Mesodermal cell (in vitro differentiated cells): ENCODE results near the gene C1QL4. TPM values are rescaled to one million over a fixed set of nuclear protein-coding genes. Genes with fewer than 3 reads are reported as not detected.
"Not testable (repeated sequence)": the region's sequence is repeated elsewhere in the genome, so short reads cannot be mapped to it uniquely, and the experiment has no call there.

Experiments used
- H3K27ac ChIP-seq: 2 replicates; pipeline ENCODE4 v1.7.0; 2013; ENCODE audit warnings: mild to moderate bottlenecking, low read depth, low read length, moderate library complexity; ENCODE audit not compliant: severe bottlenecking
- H3K36me3 ChIP-seq: 2 replicates; pipeline ENCODE4 v1.7.1; 2013; ENCODE audit warnings: mild to moderate bottlenecking, low read length, moderate library complexity; ENCODE audit not compliant: control insufficient read depth, insufficient read depth
- H3K4me1 ChIP-seq: one replicate; pipeline ENCODE4 v1.7.1; 2013; ENCODE audit warnings: mild to moderate bottlenecking, low read length; ENCODE audit not compliant: insufficient read depth, control insufficient read depth, poor library complexity, severe bottlenecking
- H3K4me3 ChIP-seq: 2 replicates; pipeline ENCODE4 v1.7.0; 2013; ENCODE audit warnings: low read length, control low read depth, mild to moderate bottlenecking; ENCODE audit not compliant: insufficient read depth, poor library complexity, severe bottlenecking; ENCODE audit errors: extremely low read depth
- H3K9me3 ChIP-seq: 2 replicates; pipeline ENCODE4 v1.7.1; 2013; ENCODE audit warnings: mild to moderate bottlenecking, low read length, moderate library complexity; ENCODE audit not compliant: control insufficient read depth
- WGBS, 2 experiments: methylation state at CpG; one replicate each; pipeline ENCODE4 v1.1.5; 2013; ENCODE audit warnings: missing lambda C conversion rate in 2 of 2; ENCODE audit not compliant: insufficient coverage in 2 of 2; 5-methylcytosine and 5-hydroxymethylcytosine counted together
- polyA plus RNA-seq, 2 experiments: library from polyadenylated mRNA; stranded (reverse); fragments of 50-300 nt; gene quantifications; one replicate each; pipeline ENCODE4 v1.2.3, GENCODE V29; 2013

C1QL4 gene
- 6.8 TPM for polyA plus RNA-seq (2013, experiment 1 of 2)
- polyA plus RNA-seq (2013, experiment 2 of 2): 3.4 TPM

DNA sequence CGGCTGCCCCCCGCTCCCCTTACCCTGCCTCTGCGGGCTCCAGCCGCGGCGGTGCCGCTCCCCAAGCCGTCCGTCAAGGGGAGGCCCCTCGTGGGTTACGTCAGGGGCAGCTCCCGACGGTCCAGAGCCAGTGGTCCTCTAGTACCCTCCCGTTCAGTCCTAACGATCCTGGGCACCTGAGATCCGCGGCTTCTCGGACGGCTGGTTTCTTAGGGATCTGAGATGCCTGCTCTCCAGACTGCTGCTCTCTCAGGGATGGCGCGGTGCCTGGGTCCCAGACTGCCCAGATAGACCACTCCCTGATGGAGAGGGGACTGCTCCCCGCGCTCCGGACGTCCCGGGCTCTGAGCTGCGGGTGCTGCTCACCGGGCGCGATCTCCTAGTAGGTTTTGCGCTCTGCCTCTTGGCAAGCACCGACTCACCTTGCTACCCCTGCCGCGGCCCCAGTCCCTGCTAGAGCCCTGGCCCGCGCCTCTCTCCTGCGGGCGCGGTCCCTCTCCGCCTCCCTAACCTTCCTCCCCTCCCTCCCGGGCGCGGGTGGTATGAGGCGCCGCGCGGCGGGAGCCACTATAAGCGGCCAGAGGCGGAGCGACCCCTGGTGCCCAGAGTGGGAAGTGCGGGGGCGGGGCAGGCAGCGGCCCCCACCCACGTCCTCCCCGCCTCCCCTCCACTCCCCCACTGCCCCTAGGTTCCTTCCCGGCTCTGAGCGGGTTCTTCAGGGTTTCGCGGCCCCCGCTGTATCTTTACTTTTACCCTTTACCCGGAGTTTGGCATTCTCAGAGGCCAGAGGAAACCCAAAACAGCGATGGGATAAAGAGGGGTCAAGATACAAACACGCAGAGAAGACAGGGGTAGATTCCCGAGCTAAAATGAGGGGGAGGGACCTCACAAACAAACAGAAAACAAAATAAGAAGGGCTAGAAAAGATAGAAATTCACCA lies at the start of gene C1QL4:
C1QL4 (minus strand) TSS at position 544 of the 940 bp plus-strand sequence. CDS start 711 bp downstream, outside the sequence.
- H3K4me1 ChIP-seq: no peaks in the 10 kb centered on the region
- peak within 1 kb of the TSS; percentile 25 for H3K4me3 ChIP-seq
- H3K9me3 ChIP-seq: no peaks in the 10 kb centered on the region
- H3K36me3 ChIP-seq: peaks cover 7% of the 10 kb centered on the region
- H3K27ac ChIP-seq: no peak within 1 kb of the TSS
- 4% methylated on average over 26 to 36 of the region's 65 CpGs for WGBS, 2 experiments

DNA sequence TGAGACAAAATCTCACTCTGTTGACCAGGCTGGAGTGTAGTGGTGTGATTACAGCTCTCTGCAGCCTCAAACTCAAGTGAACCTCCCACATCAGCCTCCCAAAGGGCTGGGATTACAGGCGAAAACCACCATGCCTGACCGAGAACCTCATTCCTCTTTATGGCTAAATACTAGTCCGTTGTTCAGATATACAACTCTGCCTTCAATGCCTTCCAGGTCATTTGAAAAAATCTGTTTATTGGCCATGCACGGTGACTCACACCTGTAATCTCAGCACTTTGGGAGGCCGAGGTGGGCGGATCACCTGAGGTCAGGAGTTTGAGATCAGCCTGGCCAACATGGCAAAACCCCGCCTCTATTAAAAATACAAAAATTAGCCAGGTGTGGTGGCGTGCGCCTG lies 43.2 kb upstream of the C1QL4 start:
- not testable (repeated sequence) for H3K36me3 ChIP-seq, H3K4me3 ChIP-seq, H3K27ac ChIP-seq, H3K4me1 ChIP-seq, H3K9me3 ChIP-seq
- WGBS, 2 experiments: 91 to 94% methylated on average over 6 of the region's 9 CpGs

DNA sequence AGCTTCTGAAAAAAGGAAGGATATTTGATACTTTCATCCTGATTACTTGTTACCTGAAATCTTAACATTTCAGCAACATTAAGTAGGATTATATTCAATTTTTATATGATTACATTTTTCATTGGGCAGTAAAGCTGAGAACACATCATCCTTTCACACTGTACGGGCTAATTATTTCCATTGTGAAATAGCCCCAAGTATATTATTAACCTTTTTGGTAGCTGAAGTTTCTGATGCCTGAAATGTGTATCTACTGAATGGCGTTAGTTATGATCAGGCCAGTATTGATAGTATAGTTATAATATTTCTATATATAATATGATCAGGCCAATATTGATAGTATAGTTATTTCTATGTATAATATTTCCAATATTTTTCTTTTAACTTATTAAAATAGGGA lies 40.4 kb upstream of the C1QL4 start:
- Histone ChIP-seq H3K36me3 (peaks cover 27% of the 10 kb centered on the region), H3K9me3 (no peaks in the 10 kb centered on the region), H3K4me1 (no peaks in the 10 kb centered on the region), H3K27ac (no peak overlapping the region), H3K4me3 (no peak overlapping the region)
- WGBS, 2 experiments: no CpG with 5 or more reads among the region's 2 CpGs

DNA sequence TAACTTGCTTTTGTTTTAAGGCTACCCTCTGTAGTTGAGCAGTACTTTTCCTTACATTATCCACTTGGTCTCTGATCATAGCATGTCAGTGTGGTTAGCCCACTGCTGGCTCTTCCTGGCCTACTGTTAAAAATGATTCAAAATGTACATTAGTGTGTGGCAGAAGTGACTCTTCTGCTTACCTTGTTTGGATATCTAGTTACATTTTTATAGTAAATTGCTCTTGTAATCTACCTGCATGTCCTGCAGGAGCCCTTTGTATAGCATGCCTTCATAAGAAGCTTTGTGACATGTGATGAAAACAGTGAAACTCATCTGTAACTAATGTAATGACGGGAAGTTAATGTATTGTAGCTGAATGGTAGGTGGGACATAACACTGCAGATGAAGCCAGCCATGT lies 38.4 kb upstream of the C1QL4 start:
- H3K4me1 ChIP-seq: no peaks in the 10 kb centered on the region
- WGBS, 2 experiments: 89 to 100% methylated on average over 1 of the region's 1 CpG
- H3K36me3 ChIP-seq: peaks cover 37% of the 10 kb centered on the region
- no peak overlapping the region for H3K4me3 ChIP-seq
- H3K27ac ChIP-seq: no peak overlapping the region
- H3K9me3 ChIP-seq: no peaks in the 10 kb centered on the region

DNA sequence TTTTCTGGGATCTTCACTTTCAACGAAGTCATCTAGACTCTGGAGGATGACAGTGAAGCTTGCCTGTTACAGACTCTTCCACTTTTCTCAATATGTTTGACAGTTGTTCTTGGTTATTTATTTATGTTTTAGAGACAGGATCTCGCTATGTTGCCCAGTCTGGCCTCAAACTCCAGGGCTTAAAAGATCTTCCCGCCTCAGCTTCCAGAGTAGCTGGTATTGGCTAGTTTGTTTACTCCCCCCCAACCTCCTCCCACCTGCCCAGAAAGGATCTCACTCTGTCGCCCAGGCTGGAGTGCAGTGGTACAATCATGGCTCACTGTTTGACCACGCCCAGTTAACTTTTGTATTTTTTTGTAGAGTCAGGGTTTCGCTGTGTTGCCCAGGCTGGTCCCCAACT lies 33.6 kb upstream of the C1QL4 start:
- Histone ChIP-seq H3K27ac (no peak overlapping the region), H3K4me3 (no peak overlapping the region), H3K9me3 (no peaks in the 10 kb centered on the region), H3K36me3 (peaks cover 30% of the 10 kb centered on the region), H3K4me1 (no peaks in the 10 kb centered on the region)
- 100% methylated on average over 2 to 3 of the region's 6 CpGs for WGBS, 2 experiments

DNA sequence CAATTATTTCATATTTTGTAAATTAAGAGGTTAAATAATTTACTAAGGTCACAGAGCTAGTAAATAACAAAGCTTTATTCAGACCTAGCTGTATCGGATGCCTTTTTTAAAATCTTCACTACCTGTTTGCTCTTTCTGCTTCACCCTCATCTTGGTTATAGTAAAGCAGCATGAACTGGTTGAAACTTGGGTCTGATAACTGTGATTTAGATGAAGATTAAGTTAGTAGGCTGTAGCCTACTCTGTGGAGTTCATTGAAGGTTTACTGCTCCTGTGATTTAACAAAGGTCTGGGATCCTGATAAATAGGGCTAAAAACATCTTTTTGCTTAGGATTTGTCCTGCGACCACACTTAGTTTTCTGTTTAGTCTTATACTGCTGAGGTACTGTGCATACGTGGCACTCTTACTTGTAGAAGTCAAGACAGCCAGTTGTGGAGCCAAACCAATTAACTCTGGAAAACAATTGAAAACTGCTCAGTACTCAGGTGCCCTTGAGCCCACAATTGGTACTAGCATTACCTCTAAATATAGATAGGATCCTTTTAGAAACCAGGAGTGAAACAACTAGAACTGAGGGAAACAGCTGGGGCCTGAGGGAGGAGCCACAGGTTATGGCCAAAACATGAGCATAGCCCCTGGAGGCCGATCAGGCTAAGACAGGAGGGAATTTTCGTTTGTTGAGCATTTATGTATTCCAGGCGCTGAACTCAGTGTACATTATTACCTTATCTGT lies 32.6 kb upstream of the C1QL4 start:
- Histone ChIP-seq H3K9me3 (no peaks in the 10 kb centered on the region), H3K4me3 (no peak overlapping the region)

DNA sequence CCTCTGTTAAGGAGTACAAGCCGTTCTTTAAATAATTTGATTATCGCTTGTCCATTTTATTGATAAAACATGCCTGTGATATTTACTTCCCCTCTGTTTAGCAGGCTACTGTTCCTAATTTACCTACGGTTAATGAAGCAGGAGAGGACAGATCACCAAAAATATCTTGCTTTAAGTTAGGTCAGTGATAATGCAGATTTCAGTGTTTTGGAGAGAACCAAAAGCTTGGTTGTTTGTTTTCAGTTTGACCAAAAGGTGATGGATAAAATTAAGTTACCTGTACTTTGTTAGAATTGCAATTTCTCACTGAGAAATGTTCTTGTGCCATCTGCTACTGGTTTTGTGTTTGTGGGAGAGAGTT lies 31.2 kb upstream of the C1QL4 start:
- peak overlapping the region; percentile 98 for H3K27ac ChIP-seq
- H3K4me3 ChIP-seq: peak overlapping the region; percentile 70
- no peaks in the 10 kb centered on the region for H3K9me3 ChIP-seq
- WGBS, 2 experiments: 37% methylated on average over 2 of the region's 3 CpGs; no CpG with 5 or more reads in 1 of the 2 experiments
- peaks cover 18% of the 10 kb centered on the region for H3K36me3 ChIP-seq
- H3K4me1 ChIP-seq: no peaks in the 10 kb centered on the region

More for the DNA sequence above, 32.6 kb upstream of the C1QL4 start:
- H3K4me1 ChIP-seq: no peaks in the 10 kb centered on the region
- H3K27ac ChIP-seq: peak overlapping the region; percentile 5
- peaks cover 28% of the 10 kb centered on the region for H3K36me3 ChIP-seq
- 87 to 96% methylated on average over 2 to 3 of the region's 6 CpGs for WGBS, 2 experiments

DNA sequence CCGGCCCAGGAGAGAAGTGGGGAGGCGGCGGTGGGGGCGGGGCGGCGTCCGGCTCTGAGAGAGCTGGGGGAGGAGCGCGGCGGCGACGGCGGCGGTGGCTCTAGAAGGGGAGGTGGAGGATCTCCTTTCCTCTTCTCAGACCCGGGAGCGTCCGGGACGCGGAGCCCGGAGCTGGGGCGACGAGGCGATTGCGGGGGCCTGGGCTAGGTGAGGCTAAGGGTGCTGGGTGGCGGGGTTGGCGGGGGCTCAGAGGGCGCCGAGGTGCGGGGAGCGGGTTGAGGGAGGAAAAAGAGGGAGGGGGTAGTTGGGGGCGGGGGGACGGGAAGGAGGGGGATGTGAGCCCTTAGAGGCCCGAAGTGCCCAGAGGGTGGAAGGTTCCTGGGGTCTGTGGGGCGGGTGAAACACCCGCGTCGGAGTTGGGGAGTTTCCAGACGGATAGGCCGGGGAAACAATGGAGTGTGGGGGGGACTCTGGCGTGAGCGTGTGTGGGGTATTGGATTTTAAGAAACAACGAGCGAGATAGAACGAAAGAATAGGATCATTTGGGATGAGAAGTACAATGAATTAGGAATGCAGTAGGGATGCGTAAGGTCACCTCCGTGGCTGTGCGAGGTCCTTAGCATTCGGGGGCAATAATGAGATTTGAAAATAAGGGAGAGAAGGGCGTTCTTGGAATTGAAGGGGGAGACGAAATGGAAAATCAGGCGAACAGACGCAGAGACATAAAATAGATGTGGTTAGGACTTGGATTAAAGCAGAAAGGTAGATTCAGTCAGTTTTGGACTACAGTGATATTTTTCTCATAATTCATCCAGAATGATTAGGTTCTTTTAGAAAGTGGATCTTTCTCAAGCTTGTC lies 30.6 kb upstream of the C1QL4 start, which contains the start of gene SPATS2:
SPATS2 (plus strand) TSS at position 82 of the 859 bp plus-strand sequence. CDS start 93,551 bp downstream, outside the sequence.
- peak within 1 kb of the TSS; percentile 70 for H3K4me3 ChIP-seq
- H3K9me3 ChIP-seq: no peaks in the 10 kb centered on the region
- 0% methylated on average over 20 to 23 of the region's 52 CpGs for WGBS, 2 experiments
- H3K4me1 ChIP-seq: no peaks in the 10 kb centered on the region
- H3K36me3 ChIP-seq: peaks cover 13% of the 10 kb centered on the region
- peak within 1 kb of the TSS; percentile 98 for H3K27ac ChIP-seq

DNA sequence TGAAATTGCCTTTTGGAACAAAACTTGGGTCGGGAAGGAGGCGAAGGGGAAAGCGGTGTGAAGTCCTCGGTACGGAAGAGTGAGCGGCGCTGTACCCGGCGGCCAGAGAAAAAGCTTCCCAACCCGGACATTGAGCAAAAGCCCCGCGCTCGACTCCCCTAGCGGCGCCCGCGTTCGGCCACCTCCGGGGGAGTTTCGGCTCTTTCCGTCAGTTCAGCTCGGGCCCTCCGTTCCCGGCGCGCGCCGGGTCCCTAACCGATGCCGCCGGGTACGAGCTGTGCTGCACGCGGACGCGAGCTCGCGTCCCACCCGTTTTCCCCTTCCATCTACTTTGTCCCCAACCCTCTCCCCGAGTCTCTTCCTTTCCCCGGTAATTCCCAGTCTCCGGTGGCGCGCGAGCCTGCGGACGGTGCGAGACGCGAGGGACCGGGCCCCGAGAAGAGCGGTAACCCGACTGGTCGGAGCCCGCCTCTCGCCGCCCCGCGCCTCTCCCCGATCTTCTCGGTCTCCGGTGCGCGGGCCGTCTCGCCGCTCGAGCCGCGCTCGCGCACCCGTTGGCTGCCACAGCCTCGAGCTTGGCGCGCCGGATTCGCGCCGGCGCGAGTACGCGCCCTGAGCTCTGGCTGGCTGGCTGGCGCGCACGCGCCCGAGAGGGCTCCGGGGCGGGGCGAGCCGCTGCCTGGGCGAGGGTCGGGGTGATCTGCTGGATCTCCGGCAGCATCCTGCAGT lies 29.8 kb upstream of the C1QL4 start:
- H3K36me3 ChIP-seq: peaks cover 10% of the 10 kb centered on the region
- no peaks in the 10 kb centered on the region for H3K4me1 ChIP-seq
- H3K27ac ChIP-seq: peak overlapping the region; percentile 98
- H3K4me3 ChIP-seq: peak overlapping the region; percentile 70
- no peaks in the 10 kb centered on the region for H3K9me3 ChIP-seq
- WGBS, 2 experiments: 0% methylated on average over 85 to 86 of the region's 97 CpGs
